HL-60/S4 (cell line): ENCODE data around the gene IDH1.
"Not testable (repeated sequence)": the region's sequence is repeated elsewhere in the genome, so short reads cannot be mapped to it uniquely, and the experiment has no call there.

Experiments used
- in situ Hi-C: fragments of 300-500 bp; cut with MboI; formaldehyde crosslinking; loops from 2 replicates; pipeline ENCODE4 v1.14.3; 2022; ENCODE audit warnings: low sequenced_read_pairs

Gene IDH1

DNA sequence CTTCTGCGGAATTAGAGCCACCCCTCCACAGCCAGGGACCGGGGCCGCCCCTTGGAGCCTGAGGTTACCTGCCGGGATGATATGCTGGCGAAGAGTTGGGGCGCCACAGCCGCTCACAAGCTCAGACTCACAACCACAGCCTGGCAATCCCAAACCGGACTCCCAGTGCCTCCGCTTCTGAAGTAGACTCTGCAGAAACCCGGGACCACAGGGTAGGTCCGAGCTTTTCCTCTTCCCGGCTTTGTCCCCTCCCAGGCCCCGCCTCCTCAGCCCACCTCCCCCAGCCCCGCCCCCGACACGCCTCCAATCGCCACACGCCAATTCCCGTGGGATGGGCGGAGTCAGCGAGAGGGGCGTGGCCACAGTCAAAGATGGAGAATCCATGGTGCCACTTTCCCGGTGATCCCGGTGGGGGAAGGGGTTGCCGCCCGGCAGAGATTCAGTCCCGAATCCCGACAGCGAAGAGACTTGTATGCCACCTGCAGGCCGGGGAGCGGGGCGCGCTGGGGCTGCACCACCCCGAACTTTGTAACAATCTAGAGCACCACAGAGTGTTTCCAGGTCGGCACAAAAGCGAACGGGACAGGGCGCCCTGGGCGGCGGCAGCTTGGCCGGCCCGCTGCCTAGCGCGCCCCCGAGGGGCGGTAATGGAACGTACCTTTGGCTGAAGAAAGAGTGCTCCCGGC, at the start of gene IDH1:
IDH1 (minus strand) TSS at position 201 of the 686 bp plus-strand sequence. CDS start 3,520 bp downstream, outside the sequence.
- in situ Hi-C loops, result no loop called here

DNA sequence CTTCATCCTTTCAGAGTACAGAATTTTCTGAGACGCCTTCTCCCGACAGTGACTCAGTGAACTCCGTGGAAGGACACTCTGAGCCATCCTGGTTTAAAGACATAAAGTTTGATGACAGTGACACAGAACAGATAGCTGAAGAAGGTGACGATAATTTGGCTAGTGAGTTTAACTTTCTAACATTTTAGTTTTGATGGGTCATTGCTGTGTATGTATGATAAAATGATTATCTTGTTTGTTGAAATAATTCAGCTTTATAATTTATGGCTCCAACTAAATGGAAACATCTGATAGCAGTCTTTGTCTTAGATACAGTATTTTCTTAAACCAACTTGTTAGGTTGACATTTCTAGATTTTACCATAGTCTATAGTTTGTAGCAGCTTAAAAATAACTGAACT, 49.3 kb upstream of the IDH1 start:
- in situ Hi-C loops, result no loop called here

DNA sequence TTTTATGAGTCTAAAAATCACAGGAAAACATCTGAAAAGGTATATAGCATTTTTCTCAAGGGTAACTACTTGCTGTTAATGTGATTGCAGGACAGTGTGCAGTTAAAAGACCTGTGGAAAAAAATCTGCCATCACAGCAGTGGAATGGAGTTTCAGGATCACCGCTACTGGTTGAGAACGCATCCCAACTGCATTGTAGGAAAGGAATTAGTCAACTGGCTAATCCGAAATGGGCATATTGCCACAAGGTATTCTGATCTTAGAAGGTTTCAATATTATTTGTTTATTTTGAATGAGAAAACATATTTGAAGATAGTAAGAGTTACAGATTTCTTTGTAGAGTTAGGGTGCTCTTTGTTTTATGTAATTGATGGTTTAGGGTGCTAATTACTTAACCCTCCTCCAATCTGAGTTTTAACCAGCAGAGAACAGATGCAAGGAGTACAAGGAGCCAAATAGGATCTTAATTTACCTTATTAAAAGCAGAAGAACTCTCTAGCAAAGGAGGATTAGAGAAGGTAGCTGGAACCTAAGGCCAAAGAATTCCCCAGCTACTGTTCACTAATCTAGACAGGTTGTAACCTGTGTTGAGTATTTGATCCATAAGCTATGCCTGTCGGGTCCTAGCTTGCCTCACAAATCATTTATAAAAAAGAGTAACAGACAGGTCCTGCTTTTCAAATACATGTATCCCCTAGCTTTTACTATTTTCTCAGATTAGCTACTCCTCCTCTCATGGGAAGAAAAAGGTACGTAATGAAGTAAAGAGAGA, 46.2 kb upstream of the IDH1 start:
- in situ Hi-C loops, result no loop called here

DNA sequence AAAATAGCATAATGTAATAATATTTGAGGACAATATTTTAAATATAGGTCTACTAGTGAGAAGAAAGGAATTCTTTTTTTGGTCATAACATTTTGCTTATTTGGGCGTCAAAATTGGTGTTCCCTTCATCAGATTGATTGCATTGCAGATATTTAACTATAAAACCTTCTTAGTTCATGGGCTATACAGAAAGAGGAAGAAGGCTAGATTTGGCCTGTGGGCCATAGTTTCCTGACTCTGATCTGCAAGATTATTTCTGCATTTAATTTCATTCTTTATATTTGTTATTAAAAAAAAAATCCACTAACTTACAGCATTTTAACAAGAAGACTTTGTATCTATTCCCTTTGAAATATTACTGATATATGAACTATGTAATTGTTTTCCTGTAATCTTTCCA, 43.1 kb upstream of the IDH1 start:
- in situ Hi-C loops, result no loop called here

DNA sequence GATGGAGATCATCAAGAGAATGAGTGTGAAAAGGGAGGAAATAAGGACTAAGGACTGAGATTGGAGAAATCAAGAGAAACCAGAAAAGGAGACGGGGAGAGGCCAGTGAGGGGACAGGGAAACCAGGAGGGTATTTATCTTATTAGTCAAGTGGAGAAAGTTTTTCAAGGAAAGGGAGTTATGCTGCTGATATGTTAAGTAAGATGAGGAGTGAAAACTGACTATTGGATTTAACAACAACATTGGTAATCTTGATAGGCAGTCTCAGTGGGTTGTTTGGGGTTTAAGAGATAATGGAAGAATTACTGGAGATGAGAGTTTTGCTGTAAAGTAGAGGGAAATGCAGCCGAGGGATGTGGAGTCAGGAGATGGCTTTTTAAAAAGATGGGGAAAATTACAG, 41.7 kb upstream of the IDH1 start:
- in situ Hi-C loops, result no loop called here

DNA sequence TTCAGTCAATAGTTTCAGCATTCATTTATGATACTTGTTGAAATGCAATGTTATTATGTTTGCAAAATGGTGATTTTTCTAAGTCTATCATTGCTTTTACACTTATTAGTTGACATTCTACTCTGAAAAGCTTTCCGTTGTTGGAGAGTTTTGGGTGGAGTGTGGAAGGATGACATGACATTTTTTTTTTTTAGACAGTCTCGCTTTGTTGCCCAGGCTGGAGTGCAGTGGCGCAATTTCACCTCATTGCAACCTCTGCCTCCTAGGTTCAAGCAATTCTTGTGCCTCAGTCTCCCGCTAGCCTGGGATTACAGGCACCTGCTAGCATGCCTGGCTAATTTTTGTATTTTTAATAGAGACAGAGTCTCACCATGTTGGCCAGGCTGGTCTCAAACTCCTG, 41.0 kb upstream of the IDH1 start:
- in situ Hi-C loops, result no loop called here

DNA sequence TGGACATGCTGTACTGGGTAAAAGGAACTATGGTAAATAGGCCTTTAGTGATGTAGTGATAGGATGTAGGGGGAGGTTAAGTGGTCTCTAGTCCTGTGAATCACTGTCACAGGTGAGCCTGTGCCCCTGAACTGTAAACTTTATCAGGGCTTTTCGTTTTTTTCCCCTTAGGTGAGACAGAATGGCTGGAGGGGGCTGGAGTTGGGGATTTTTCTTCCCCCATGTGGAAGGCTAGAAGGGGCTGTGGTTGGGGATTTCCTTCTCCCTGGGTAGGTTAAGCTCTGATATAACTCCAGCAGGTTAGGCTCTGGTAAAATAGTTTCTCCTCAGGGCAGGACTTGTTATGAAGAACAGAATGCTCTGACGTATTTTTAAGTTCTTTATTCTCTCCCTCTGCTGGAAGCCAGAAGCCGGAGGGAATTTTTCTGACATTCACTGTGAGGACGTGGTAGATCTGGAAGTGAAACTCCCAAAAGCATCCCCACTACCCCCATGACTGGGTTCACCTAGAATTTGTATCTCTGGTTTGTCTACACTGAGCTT, 39.7 kb upstream of the IDH1 start:
- in situ Hi-C loops, result no loop called here

DNA sequence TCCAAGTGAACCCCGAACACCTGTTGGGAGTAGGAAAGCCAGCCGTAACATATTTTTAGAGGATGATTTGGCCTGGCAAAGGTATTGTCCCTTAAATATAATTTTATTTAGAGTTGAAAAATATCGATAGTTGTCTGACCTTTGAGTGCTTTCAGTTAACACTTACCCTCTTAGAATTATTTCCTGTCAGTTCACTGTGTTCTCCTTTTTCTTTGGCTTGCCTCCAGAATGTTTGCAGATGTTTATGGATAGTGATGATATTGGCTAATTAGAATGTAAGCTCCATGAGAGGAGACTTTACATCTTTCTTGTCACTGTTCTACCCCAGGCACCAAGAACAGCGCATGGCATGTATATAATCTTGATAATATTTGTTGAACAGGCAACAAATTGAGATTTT, 31.0 kb upstream of the IDH1 start:
- in situ Hi-C loops, result no loop called here

DNA sequence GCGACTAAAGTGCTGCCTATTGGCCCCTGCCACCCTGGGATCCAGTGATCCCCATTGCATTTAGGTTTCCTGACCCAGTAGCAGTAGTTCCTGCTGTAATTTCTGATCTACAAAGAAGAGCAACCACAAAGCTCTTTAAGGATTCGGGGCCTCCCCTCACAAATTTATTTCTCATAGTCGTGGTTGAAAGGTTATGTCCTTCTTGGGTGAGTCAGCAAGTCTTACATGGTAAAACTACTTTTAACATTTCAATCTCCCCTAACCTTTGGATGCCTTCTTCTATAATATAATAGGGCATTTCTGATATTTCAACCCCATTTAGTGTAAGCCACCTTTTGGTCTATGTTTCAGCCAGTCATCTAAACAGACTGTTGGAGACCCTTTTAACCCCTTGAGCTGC, 26.1 kb upstream of the IDH1 start:
- in situ Hi-C loops, result no loop called here

DNA sequence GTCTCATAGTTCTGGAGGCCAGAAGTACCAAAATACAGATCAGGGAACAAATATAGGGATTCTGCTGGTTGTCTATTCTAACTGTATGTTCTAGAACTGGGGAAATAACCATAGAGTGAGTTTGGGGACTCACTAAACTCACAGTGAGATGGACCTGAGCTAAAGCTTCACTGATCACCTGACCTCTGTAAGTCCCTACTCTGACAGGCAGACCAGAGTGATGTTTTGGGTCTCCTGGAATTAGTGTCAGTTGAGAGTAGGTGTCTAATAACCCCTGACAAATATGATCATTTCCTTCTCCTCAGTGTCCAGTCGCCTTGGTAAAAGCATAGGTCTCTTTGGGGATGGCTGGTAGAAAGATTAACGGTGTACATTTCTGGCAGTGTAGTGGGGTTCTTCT, 25.4 kb upstream of the IDH1 start:
- in situ Hi-C loops, result no loop called here

DNA sequence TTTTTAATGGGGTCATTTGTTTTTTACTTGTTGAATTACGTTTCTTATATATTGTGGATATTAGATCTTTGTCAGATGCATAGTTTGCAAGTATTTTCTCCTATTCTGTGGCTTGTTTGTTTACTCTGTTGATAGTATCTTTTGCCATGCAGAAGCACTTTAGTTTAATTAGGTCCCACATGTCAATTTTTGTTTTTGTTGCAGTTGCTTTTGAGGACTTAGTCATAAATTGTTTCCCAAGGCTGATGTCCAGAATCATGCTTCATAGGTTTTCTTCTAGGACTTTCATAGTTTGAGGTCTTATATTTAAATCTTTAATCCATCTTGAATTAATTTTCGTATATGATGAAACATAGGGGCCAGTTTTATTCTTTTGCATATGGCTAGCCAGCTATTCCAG, 24.4 kb upstream of the IDH1 start:
- in situ Hi-C loops, result no loop called here

DNA sequence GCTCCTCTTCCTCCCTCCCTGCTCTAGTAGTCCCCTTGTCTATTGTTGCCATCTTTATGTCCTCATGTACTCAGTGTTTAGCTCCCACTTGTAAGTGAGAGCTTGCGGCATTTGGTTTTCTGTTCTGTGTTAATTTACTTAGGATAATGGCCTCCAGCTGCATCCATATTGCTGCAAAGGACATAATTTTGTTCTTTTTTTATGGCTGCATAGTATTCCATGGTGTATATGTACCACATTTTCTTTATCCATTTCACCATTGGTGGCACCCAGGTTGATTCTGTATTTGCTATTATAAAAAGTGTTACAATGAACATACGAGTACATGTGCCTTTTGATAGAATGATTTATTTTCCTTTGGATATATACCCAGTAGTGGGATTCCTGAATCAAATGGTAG, 23.7 kb upstream of the IDH1 start:
- in situ Hi-C loops, result no loop called here

DNA sequence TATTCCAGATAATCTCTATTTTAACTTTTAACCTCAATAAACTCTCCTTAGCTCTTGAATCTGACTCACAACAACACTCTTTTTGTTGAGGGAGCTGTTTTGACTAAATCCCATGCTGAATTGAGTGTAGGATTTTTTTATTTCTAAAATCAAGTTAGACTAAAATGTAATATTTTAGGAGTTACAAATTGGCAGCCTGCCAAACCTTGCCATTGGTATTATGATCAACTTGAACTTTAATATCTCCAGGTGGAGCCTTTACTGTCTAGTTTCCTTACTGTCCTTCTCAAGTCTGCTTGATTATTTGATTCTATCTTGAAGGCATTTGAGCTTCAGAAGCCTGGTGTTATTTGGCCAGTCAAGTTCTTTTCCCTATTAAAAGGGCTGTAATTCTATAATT, 19.9 kb upstream of the IDH1 start:
- in situ Hi-C loops, result no loop called here

DNA sequence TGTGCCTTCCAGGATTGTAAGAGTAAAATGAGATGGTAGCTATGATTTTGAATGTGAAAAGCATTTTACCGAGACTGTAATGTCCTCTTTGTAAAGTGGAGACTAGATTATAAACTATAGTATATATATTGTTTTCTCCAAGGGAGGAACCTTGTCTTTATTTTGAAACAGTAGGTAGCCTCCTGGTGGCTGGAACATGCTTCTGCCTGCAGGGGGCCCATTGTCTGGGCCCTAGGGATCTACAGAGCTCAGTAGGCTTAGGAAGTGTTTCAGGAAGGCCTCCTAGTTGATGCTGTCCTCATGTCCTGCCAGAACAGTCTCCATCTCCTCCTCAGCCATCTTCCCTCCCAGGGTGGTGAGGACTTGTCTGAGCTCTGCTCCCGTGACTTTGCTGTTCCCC, 14.2 kb upstream of the IDH1 start:
- in situ Hi-C loops, result no loop called here

DNA sequence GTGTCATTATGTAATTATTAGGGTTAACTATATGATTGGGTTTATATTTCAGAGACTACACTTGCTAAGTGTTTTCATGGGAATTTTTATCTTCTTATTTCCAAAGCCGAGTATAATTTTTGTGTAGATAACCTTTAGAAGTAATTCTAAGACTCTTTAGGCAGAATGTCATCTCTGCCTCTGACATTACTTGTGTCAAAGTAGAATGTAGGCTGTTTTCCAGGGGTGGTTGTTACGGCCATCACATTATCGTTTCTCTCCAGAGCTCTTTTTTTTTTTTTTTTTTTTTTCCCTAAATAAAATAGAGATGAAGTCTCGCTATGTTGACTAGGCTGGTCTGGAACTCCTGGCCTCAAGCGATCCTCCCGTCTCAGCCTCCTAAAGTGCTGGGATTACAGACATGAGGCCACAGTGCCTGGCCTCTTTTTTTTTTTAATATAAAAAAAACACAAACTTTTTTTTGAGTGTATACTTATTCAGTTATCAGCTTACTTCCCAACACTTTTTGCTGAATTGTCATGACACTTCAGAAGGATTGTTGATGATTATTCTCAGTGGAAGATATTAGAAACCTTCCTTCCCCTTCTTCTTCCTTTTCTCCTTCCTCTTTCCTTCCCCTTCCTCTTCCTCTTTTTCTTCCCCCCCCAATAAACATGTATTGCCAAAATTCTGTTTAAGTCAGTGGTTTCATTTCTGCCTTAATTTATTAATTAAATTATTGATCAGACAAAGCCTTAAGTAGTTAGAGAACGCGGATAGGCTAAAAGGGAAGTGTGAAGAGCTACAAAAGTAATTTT, 13.5 kb upstream of the IDH1 start:
- in situ Hi-C loops, result no loop called here

DNA sequence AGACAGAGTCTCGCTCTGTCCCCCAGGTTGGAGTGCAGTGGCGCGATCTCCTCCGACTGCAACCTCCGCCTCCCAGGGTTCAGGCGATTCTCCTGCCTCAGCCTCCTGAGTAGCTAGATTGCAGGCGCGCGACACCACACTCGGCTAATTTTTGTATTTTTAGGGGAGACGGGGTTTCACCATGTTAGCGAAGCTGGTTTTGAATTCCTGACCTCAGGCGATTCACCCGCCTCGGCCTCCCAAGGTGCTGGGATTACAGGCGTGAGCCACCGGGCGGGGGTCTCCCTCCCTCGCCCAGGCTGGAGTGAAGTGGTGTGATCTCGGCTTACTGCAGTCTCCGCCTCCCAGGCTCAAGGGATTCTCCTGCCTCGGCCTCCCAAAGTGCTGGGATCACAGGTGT, 12.7 kb upstream of the IDH1 start:
- in situ Hi-C loops, result not testable (repeated sequence)

DNA sequence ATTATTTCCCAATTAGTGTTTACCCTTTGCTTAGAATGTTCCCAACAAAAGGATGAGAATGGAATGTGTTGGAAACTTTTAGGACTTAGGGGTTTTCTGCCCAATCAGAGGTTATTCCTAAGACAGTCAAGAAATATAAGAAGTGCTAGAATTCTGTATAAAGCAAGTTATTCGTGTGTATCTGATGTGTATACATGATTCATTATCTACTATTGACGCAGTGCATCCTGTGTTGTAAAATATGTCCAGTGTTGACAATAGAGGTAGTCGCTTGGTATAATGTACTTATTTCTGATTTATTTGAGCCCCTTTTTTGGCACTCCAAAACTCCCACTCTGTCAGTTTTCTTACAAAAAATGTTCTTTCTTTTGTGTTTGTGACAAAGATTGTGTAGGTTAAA, 12.1 kb upstream of the IDH1 start:
- in situ Hi-C loops, result no loop called here

DNA sequence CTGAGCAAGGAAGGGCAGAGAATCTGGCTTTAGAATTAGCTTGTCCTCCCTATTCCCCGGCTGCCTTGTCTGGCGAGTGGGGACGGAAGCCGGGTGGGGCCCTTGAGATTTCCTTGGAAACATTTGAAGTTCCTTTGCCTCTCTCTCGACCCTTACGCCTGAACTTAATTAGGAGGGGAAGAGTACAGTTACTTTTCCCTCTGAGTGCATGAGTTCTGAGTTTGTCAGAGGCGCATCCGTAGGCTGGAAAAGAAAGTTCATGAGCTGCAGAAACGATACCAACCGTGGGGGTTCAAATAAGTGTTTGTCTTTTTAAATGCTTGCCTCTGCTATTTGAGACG, 11.7 kb upstream of the IDH1 start:
- in situ Hi-C loops, result no loop called here

DNA sequence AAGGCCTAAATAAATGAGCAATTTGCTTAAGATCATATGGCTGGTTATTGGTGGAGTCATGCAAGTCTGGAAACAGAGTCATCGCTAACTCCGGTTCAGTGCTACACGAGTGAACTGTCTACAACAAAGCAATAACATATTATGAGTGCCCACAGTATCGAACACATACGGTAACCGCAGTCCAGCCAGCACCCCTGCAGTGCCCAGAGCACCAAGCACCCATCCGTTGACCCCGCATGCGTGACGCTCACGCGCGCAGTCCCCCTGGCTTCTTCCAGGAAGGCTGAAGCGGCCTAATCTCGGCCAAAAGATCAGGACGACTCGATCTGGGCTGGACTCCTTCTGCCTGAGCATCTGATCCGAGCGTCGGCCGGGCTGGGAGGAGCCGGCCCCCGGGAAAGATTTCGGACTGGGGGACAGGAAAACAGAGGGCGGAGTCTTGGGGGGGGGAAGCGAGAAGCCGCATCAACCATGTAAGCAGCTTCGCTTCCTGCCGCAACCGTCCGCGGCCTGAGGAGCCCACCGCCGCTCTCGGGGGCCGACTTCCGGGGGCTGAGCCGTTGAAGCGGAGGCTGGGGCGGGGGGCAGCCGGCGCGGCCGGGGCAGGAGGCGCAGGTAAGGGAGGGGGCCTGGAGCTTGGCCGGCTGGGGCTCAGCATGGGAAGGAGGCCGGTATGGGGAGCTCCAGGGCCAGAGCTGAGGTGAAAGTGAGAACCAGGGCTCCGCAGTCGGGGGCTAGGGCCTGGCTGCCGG, 11.1 kb upstream of the IDH1 start, which contains the start of gene PIKFYVE:
PIKFYVE (plus strand) TSS at position 455 of the 752 bp plus-strand sequence. CDS start 5,265 bp downstream, outside the sequence.
- in situ Hi-C loops, result no loop called here

DNA sequence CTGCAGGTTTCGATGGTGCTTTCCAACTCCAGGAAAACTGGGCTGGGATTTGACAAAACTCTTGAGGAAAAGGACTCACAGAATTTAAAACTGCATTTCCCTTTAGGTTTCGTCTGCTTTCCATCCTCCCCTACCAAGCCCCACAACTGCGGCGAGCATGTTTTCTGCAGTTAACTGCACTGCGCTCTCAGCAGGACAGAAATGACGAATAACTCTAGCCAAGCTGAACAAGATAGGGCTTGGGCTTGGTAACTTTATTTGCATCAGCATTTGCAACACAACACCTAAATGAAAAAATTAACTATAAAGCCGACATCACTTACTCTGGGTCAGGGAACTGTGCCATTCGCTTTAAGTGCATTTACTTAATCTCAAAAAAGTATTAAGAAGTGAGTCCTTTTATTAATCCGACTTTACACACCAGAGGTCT, 10.5 kb upstream of the IDH1 start:
- in situ Hi-C loops, result no loop called here
